Iris pigment epithelial cell (primary cell): ENCODE results near the gene PCDHGB3.
A peak's percentile ranks its signal among the peaks of the same experiment; 100 is the strongest.
"Not testable (repeated sequence)": the region's sequence is repeated elsewhere in the genome, so short reads cannot be mapped to it uniquely, and the experiment has no call there.

ENCODE experiments used
- DNase-seq: peaks from one replicate; pipeline ENCODE4 v3.0.0-alpha.2; 2011; ENCODE audit warnings: low read depth

Gene PCDHGB3

GRCh38 chr5:141369994-141370848 is at the start of gene PCDHGB3:
PCDHGB3 (plus strand) TSS chr5:141370242; CDS start chr5:141370395, 153 bp downstream.
- peak; percentile 64 for DNase-seq

GRCh38 chr5:141322261-141322660 is 47.8 kb upstream of the PCDHGB3 start:
- no peak for DNase-seq

- peak; percentile 83 for DNase-seq
Observed at GRCh38 chr5:141326088-141326854, 43.8 kb upstream of the PCDHGB3 start.

- DNase-seq, result no peak
Observed at GRCh38 chr5:141328231-141328630, 41.8 kb upstream of the PCDHGB3 start.

- DNase-seq, result peak; percentile 79
Observed at GRCh38 chr5:141330299-141331080, 39.6 kb upstream of the PCDHGB3 start, which contains the start of gene PCDHGA1. PCDHGA1 (plus strand) TSS chr5:141330514.

- not testable (repeated sequence) for DNase-seq
Observed at GRCh38 chr5:141332571-141332970, 37.5 kb upstream of the PCDHGB3 start.

- peak; percentile 61 for DNase-seq
Observed at GRCh38 chr5:141338538-141339306, 31.3 kb upstream of the PCDHGB3 start, which contains the start of gene PCDHGA2. PCDHGA2 (plus strand) TSS chr5:141338760.

GRCh38 chr5:141340781-141341354 is 29.2 kb upstream of the PCDHGB3 start:
- not testable (repeated sequence) for DNase-seq

GRCh38 chr5:141342773-141343172 is 27.3 kb upstream of the PCDHGB3 start:
- no peak for DNase-seq

- peak; percentile 56 for DNase-seq
Observed at GRCh38 chr5:141343242-141343952, 26.6 kb upstream of the PCDHGB3 start, which contains the start of gene PCDHGA3. PCDHGA3 (plus strand) TSS chr5:141343829; CDS start chr5:141344034, 205 bp downstream.

GRCh38 chr5:141343953-141344463 is 26.0 kb upstream of the PCDHGB3 start:
- DNase-seq, result no peak

GRCh38 chr5:141345327-141345726 is 24.7 kb upstream of the PCDHGB3 start:
- no peak for DNase-seq

- DNase-seq, result not testable (repeated sequence)
Observed at GRCh38 chr5:141346017-141346416, 24.0 kb upstream of the PCDHGB3 start.

- DNase-seq, result peak; percentile 49
Observed at GRCh38 chr5:141349917-141350619, 20.0 kb upstream of the PCDHGB3 start, which contains the start of gene PCDHGB1. PCDHGB1 (plus strand) TSS chr5:141350099; CDS start chr5:141350261, 162 bp downstream.

- DNase-seq, result no peak
Observed at GRCh38 chr5:141351591-141351990, 18.5 kb upstream of the PCDHGB3 start.

GRCh38 chr5:141354900-141355469 is 15.1 kb upstream of the PCDHGB3 start, which contains the start of gene PCDHGA4:
PCDHGA4 (plus strand) TSS chr5:141355021; CDS start chr5:141355108, 87 bp downstream.
- peak; percentile 20 for DNase-seq

GRCh38 chr5:141355641-141356040 is 14.4 kb upstream of the PCDHGB3 start:
- DNase-seq, result no peak

- DNase-seq, result no peak
Observed at GRCh38 chr5:141356133-141356532, 13.9 kb upstream of the PCDHGB3 start.

- DNase-seq, result no peak
Observed at GRCh38 chr5:141356950-141357349, 13.1 kb upstream of the PCDHGB3 start.
